Neural crest cell (in vitro differentiated cells): ENCODE results near the gene GPR108. TPM values are rescaled to one million over a fixed set of nuclear protein-coding genes. Genes with fewer than 3 reads are reported as not detected.
A peak's percentile ranks its signal among the peaks of the same experiment; 100 is the strongest.
"Not testable (repeated sequence)": the region's sequence is repeated elsewhere in the genome, so short reads cannot be mapped to it uniquely, and the experiment has no call there.

Experiments
- DNase-seq: peaks from one replicate; pipeline ENCODE4 v3.0.0; 2021; ENCODE audit warnings: low read depth, mixed read lengths, low spot score
- H3K27ac Mint-ChIP-seq: one replicate; pipeline ENCODE4 v1.8.0; 2021; ENCODE audit warnings: mild to moderate bottlenecking, mixed read lengths; ENCODE audit not compliant: unreplicated experiment
- H3K27me3 Mint-ChIP-seq: 2 replicates; pipeline ENCODE4 v1.8.0; 2021; ENCODE audit warnings: low read depth, mild to moderate bottlenecking, mixed read lengths
- H3K36me3 Mint-ChIP-seq: 2 replicates; pipeline ENCODE4 v1.8.0; 2021; ENCODE audit warnings: low read depth, mild to moderate bottlenecking, mixed read lengths
- H3K4me1 Mint-ChIP-seq: 2 replicates; pipeline ENCODE4 v1.8.0; 2021; ENCODE audit warnings: mixed read lengths
- H3K4me3 Mint-ChIP-seq: one replicate; pipeline ENCODE4 v1.8.0; 2021; ENCODE audit warnings: mild to moderate bottlenecking, mixed read lengths
- H3K9me3 Mint-ChIP-seq: 2 replicates; pipeline ENCODE4 v1.8.0; 2021; ENCODE audit warnings: mixed read lengths
- total RNA-seq: library from RNA; stranded (reverse); gene quantifications from 2 replicates; pipeline ENCODE4 v1.2.1, GENCODE V29; 2021
- TF ChIP-seq, protein P1 (sequence below): fragments of 200-600 bp; sonication (generic); conservative IDR thresholded peaks from 2 replicates; pipeline ENCODE4 v1.5.0; 2021; ENCODE audit warnings: antibody characterized with exemption, mild to moderate bottlenecking

The GPR108 gene
- total RNA-seq, 1 donor from 2014 or later: 52.9 TPM

GRCh38 chr19:6710273-6711077 is 26.9 kb downstream of the GPR108 start:
- H3K36me3 Mint-ChIP-seq: no peaks in the 10 kb centered on the region
- H3K9me3 Mint-ChIP-seq: no peaks in the 10 kb centered on the region
- H3K4me1 Mint-ChIP-seq: no peaks in the 10 kb centered on the region
- no peak overlapping the region for H3K4me3 Mint-ChIP-seq
- no peak for DNase-seq
- TF ChIP-seq, protein P1, sequence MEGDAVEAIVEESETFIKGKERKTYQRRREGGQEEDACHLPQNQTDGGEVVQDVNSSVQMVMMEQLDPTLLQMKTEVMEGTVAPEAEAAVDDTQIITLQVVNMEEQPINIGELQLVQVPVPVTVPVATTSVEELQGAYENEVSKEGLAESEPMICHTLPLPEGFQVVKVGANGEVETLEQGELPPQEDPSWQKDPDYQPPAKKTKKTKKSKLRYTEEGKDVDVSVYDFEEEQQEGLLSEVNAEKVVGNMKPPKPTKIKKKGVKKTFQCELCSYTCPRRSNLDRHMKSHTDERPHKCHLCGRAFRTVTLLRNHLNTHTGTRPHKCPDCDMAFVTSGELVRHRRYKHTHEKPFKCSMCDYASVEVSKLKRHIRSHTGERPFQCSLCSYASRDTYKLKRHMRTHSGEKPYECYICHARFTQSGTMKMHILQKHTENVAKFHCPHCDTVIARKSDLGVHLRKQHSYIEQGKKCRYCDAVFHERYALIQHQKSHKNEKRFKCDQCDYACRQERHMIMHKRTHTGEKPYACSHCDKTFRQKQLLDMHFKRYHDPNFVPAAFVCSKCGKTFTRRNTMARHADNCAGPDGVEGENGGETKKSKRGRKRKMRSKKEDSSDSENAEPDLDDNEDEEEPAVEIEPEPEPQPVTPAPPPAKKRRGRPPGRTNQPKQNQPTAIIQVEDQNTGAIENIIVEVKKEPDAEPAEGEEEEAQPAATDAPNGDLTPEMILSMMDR: peak; percentile 12
- peaks cover 61% of the 10 kb centered on the region for H3K27me3 Mint-ChIP-seq
- no peak overlapping the region for H3K27ac Mint-ChIP-seq

DNA sequence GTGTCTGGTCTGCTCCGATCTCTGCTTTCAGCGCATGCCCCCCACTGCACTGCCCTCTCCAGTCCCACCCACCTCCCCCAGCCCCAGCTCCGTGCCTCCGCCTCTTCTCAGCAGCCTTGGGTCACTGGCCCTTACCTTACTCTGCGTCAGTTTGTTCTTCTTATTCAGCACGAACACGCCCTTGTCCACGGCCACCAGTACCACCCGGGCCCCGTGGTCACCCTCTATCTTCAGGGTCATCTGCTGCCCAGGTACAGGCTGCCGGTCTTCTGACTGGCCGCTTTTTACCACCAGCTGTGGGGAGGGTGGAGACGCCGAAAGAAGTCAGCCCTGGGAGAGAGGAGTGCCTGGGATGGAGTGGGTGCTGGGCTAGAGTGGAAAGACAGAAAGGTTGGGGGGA is 27.8 kb downstream of the GPR108 start:
- peaks cover 65% of the 10 kb centered on the region for H3K27me3 Mint-ChIP-seq
- H3K27ac Mint-ChIP-seq: no peak overlapping the region
- no peaks in the 10 kb centered on the region for H3K9me3 Mint-ChIP-seq
- TF ChIP-seq, protein P1: no peak
- no peak overlapping the region for H3K4me3 Mint-ChIP-seq
- DNase-seq: no peak
- no peaks in the 10 kb centered on the region for H3K4me1 Mint-ChIP-seq
- H3K36me3 Mint-ChIP-seq: no peaks in the 10 kb centered on the region

GRCh38 chr19:6708913-6709312 is 28.5 kb downstream of the GPR108 start:
- H3K27me3 Mint-ChIP-seq: peaks cover 63% of the 10 kb centered on the region
- DNase-seq, H3K27ac Mint-ChIP-seq, H3K4me3 Mint-ChIP-seq, H3K4me1 Mint-ChIP-seq, H3K9me3 Mint-ChIP-seq, H3K36me3 Mint-ChIP-seq: not testable (repeated sequence)

DNA sequence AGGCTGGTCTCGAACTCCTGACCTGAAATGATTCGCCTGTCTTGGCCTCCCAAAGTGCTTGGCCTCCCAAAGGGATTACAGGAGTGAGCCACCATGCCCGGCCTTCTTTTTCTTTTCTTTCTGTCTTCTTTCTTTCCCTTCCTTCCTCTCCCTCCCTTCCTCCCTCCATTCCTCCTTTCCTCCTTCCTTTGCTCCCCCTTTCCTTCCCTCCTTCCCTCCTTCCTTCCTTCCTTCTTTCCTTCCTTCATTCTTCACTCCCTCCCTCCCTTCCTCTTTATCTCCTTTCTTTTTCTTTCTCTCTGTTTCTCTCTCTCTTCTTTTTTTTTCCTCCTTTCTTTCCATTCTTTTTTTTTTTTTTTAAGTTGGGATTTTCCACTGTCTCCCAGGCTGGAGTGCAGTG is 29.0 kb downstream of the GPR108 start:
- H3K36me3 Mint-ChIP-seq: no peaks in the 10 kb centered on the region

GRCh38 chr19:6707658-6708018 is 29.7 kb downstream of the GPR108 start:
- no peaks in the 10 kb centered on the region for H3K9me3 Mint-ChIP-seq
- TF ChIP-seq, protein P1: no peak
- H3K4me1 Mint-ChIP-seq: no peaks in the 10 kb centered on the region
- H3K27ac Mint-ChIP-seq: no peak overlapping the region
- no peak for DNase-seq
- H3K27me3 Mint-ChIP-seq: peaks cover 62% of the 10 kb centered on the region
- no peaks in the 10 kb centered on the region for H3K36me3 Mint-ChIP-seq
- no peak overlapping the region for H3K4me3 Mint-ChIP-seq

More for the DNA sequence above, 29.0 kb downstream of the GPR108 start:
- TF ChIP-seq, protein P1: no peak
- Mint-ChIP-seq H3K4me1 (no peaks in the 10 kb centered on the region), H3K27ac (no peak overlapping the region), H3K9me3 (no peaks in the 10 kb centered on the region), H3K4me3 (no peak overlapping the region), H3K27me3 (peaks cover 63% of the 10 kb centered on the region)
- no peak for DNase-seq

GRCh38 chr19:6707011-6707657 is 30.2 kb downstream of the GPR108 start:
- Mint-ChIP-seq H3K36me3 (no peaks in the 10 kb centered on the region), H3K4me3 (no peak overlapping the region), H3K27me3 (peaks cover 58% of the 10 kb centered on the region), H3K9me3 (no peaks in the 10 kb centered on the region), H3K4me1 (no peaks in the 10 kb centered on the region), H3K27ac (no peak overlapping the region)
- DNase-seq: no peak
- TF ChIP-seq, protein P1: no peak
